GM12878 (cell line): ENCODE results near the gene DDX56. TPM values are rescaled to one million over a fixed set of nuclear protein-coding genes. Genes with fewer than 3 reads are reported as not detected.

Source experiments
- CBFB ChIP-seq: IDR thresholded peaks from 2 replicates; pipeline ENCODE4 v1.6.1; 2016; ENCODE audit warnings: antibody characterized with exemption, low read depth
- EGR1 ChIP-seq, 2 experiments: IDR thresholded peaks; 1 replicate in 1 of 2; 2 replicates in 1 of 2; pipeline ENCODE4 v1.6.1; 2011 to 2012; ENCODE audit warnings: low read depth in 2 of 2, low read length in 2 of 2, borderline replicate concordance in 1 of 2, mild to moderate bottlenecking in 1 of 2, moderate library complexity in 1 of 2
- FOXK2 ChIP-seq: fragments of 450-650 bp; IDR thresholded peaks from 2 replicates; pipeline ENCODE4 v1.6.1; 2017; ENCODE audit warnings: mild to moderate bottlenecking, moderate library complexity
- GABPA ChIP-seq: IDR thresholded peaks from 2 replicates; pipeline ENCODE4 v1.6.1; 2014; ENCODE audit warnings: antibody characterized with exemption, low read depth, mild to moderate bottlenecking, inconsistent platforms
- JUNB ChIP-seq: IDR thresholded peaks from 2 replicates; pipeline ENCODE4 v1.6.1; 2016; ENCODE audit warnings: antibody characterized with exemption, mild to moderate bottlenecking
- KDM1A ChIP-seq: fragments of 200-600 bp; sonication (generic); IDR thresholded peaks from 2 replicates; pipeline ENCODE4 v1.6.1; 2016; ENCODE audit warnings: borderline replicate concordance
- MEF2B ChIP-seq: fragments of 450-650 bp; IDR thresholded peaks from 2 replicates; pipeline ENCODE4 v1.6.1; 2018; ENCODE audit warnings: mild to moderate bottlenecking, moderate library complexity; ENCODE audit not compliant: partially characterized antibody, poor library complexity, severe bottlenecking
- NRF1 ChIP-seq: conservative IDR thresholded peaks from 2 replicates; pipeline ENCODE4 v1.6.1; 2011; ENCODE audit warnings: mild to moderate bottlenecking, low read depth, low read length, improper control_type of control experiment
- PAX5 ChIP-seq: IDR thresholded peaks from 2 replicates; pipeline ENCODE4 v1.6.1; 2011; ENCODE audit warnings: low read depth, low read length, borderline replicate concordance
- POLR2AphosphoS5 ChIP-seq: IDR thresholded peaks from 2 replicates; pipeline ENCODE4 v1.6.1; 2011; ENCODE audit warnings: mild to moderate bottlenecking, low read length, inconsistent platforms
- RAD21 ChIP-seq: IDR thresholded peaks from 2 replicates; pipeline ENCODE4 v1.6.1; 2011; ENCODE audit warnings: mild to moderate bottlenecking, low read depth, low read length, moderate library complexity; ENCODE audit not compliant: insufficient read depth
- RBBP5 ChIP-seq: fragments of 200-600 bp; sonication (generic); conservative IDR thresholded peaks from 2 replicates; pipeline ENCODE4 v1.6.1; 2016
- RFX5 ChIP-seq: IDR thresholded peaks from 2 replicates; pipeline ENCODE4 v1.6.1; 2011; ENCODE audit warnings: low read depth, low read length, improper control_type of control experiment
- SREBF1 ChIP-seq: IDR thresholded peaks from 2 replicates; pipeline ENCODE4 v1.6.1; 2012; ENCODE audit warnings: mild to moderate bottlenecking, low read length
- TARDBP ChIP-seq: IDR thresholded peaks from 2 replicates; pipeline ENCODE4 v1.6.1; 2016; ENCODE audit warnings: borderline replicate concordance
- TCF3 ChIP-seq: IDR thresholded peaks from 2 replicates; pipeline ENCODE4 v1.6.1; 2012; ENCODE audit warnings: low read depth, mild to moderate bottlenecking, low read length, borderline replicate concordance; ENCODE audit not compliant: insufficient read depth
- TCF7 ChIP-seq: IDR thresholded peaks from 2 replicates; pipeline ENCODE4 v1.6.1; 2014; ENCODE audit warnings: antibody characterized with exemption, borderline replicate concordance
- ZNF207 ChIP-seq: fragments of 450-650 bp; IDR thresholded peaks from 2 replicates; pipeline ENCODE4 v1.6.1; 2014; ENCODE audit warnings: antibody characterized with exemption, mild to moderate bottlenecking, borderline replicate concordance
- polyA plus RNA-seq, 11 experiments: library from polyadenylated mRNA; depleted of rRNA in 4 of 11; unstranded in 6 of 11; stranded (reverse) in 5 of 11; fragments of >200 nt; fragmentation: Nextera tagmentation in 4 of 11; fragmentation: Illumina TruSeq in 1 of 11; extraction: Ambion mirVana in 4 of 11; extraction: Trizol in 1 of 11; gene quantifications; 1 replicate in 1 of 11; 2 replicates in 10 of 11; pipeline versions ENCODE4 v1.2.1 to v1.2.3, GENCODE V29; 2011 to 2016; ENCODE audit warnings: inconsistent platforms in 2 of 11, missing spikeins in 2 of 11, low read depth in 1 of 11
- total RNA-seq, 4 experiments: library from RNA; depleted of rRNA in 3 of 4; stranded (reverse); fragments of >200 nt in 3 of 4; fragmentation: Illumina TruSeq in 1 of 4; extraction: Trizol in 1 of 4; gene quantifications; 2 replicates each; pipeline versions ENCODE4 v1.2.1 to v1.2.3, GENCODE V29; 2013 to 2021
- TF ChIP-seq, protein P1 (sequence below): fragments of 150-350 bp; IDR thresholded peaks from 2 replicates; pipeline ENCODE4 v1.6.1; 2016; ENCODE audit warnings: low read depth, low read length
- TF ChIP-seq, protein P2 (sequence below): fragments of 450-650 bp; conservative IDR thresholded peaks from 2 replicates; pipeline ENCODE4 v1.6.1; 2017; ENCODE audit warnings: mild to moderate bottlenecking, moderate library complexity
- TF ChIP-seq, protein P3 (sequence below): IDR thresholded peaks from 2 replicates; pipeline ENCODE4 v1.6.1; 2011; ENCODE audit warnings: mild to moderate bottlenecking, low read depth, low read length, moderate library complexity; ENCODE audit not compliant: insufficient replicate concordance
- TF ChIP-seq, protein P4 (sequence below): IDR thresholded peaks from 2 replicates; pipeline ENCODE4 v1.6.1; 2012; ENCODE audit warnings: low read depth, low read length, improper control_type of control experiment

The DDX56 gene
- total and polyA plus RNA-seq, 10 of the 15 experiments (the other 5 are each of a cell fraction or from before 2014, with no cell fraction given), result 19.8 to 136 (median 81.3) TPM

DNA sequence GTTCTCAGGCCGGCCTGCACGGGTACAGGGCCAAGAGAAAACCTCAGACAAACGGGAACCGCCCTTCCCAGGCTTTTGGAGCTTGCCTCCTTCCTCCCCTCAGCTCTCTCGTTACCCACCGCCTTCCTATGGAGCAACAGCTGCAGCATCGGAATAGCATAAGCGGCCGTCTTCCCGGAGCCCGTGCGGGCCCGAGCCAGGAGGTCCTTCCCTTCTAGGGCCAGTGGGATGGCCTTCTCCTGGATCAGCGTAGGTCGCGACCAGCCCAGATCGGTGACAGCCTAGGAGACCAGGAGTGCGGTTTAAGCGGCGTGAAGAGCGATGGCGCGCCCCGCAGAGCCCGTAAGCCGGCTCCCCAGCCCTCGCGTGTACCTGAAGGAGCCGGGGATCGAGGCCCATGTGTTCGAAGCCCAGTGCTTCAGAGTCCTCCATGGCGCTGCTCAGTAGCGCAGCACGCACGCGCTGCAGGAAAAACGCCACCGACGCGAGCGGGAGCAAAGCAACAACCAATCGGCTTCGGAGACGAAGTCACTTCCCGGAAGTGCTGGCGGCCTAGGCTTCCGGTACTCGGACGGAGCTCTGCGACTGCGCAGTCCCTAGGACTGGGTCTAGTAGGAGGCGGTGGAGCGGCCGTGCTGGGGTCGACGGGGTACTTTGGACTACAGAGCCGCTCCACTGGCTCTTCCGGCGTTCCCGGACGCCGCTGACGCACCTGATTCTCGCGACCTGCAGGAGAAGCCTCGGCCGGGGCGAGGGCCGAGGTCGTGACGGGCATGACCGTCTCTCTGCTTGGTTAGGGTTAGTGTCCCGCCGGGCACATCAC, at the start of gene DDX56 (continued):
- TF ChIP-seq, protein P1, sequence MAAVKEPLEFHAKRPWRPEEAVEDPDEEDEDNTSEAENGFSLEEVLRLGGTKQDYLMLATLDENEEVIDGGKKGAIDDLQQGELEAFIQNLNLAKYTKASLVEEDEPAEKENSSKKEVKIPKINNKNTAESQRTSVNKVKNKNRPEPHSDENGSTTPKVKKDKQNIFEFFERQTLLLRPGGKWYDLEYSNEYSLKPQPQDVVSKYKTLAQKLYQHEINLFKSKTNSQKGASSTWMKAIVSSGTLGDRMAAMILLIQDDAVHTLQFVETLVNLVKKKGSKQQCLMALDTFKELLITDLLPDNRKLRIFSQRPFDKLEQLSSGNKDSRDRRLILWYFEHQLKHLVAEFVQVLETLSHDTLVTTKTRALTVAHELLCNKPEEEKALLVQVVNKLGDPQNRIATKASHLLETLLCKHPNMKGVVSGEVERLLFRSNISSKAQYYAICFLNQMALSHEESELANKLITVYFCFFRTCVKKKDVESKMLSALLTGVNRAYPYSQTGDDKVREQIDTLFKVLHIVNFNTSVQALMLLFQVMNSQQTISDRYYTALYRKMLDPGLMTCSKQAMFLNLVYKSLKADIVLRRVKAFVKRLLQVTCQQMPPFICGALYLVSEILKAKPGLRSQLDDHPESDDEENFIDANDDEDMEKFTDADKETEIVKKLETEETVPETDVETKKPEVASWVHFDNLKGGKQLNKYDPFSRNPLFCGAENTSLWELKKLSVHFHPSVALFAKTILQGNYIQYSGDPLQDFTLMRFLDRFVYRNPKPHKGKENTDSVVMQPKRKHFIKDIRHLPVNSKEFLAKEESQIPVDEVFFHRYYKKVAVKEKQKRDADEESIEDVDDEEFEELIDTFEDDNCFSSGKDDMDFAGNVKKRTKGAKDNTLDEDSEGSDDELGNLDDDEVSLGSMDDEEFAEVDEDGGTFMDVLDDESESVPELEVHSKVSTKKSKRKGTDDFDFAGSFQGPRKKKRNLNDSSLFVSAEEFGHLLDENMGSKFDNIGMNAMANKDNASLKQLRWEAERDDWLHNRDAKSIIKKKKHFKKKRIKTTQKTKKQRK, result no peak
- TF ChIP-seq JUNB (no peak), POLR2AphosphoS5 (peak; percentile 96), TCF7 (no peak), FOXK2 (peak; percentile 20; the same call in 1 of the 2 replicates), KDM1A (no peak), PAX5 (peak; percentile 51; the same call in 1 of the 2 replicates), TCF3 (peak; percentile 57; the same call in 1 of the 2 replicates), GABPA (peak; percentile 90), RFX5 (peak; percentile 63; the same call in 1 of the 2 replicates), CBFB (peak; percentile 39; the same call in 1 of the 2 replicates), NRF1 (peak; percentile 74), EGR1 (IDR thresholded peaks at IDR 0.05; ENCODE audit: borderline replicate concordance in 1 of 2, low read depth in 2 of 2, low read length in 2 of 2) (peak; percentile 27 to 35; a peak in 2 of 3 replicates), TARDBP (peak; percentile 14; the same call in 1 of the 2 replicates), MEF2B (no peak), RBBP5 (no peak), ZNF207 (peak; percentile 30), SREBF1 (no peak), RAD21 (no peak)
- TF ChIP-seq, protein P2, sequence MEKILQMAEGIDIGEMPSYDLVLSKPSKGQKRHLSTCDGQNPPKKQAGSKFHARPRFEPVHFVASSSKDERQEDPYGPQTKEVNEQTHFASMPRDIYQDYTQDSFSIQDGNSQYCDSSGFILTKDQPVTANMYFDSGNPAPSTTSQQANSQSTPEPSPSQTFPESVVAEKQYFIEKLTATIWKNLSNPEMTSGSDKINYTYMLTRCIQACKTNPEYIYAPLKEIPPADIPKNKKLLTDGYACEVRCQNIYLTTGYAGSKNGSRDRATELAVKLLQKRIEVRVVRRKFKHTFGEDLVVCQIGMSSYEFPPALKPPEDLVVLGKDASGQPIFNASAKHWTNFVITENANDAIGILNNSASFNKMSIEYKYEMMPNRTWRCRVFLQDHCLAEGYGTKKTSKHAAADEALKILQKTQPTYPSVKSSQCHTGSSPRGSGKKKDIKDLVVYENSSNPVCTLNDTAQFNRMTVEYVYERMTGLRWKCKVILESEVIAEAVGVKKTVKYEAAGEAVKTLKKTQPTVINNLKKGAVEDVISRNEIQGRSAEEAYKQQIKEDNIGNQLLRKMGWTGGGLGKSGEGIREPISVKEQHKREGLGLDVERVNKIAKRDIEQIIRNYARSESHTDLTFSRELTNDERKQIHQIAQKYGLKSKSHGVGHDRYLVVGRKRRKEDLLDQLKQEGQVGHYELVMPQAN, result peak; percentile 79
- TF ChIP-seq, protein P3, sequence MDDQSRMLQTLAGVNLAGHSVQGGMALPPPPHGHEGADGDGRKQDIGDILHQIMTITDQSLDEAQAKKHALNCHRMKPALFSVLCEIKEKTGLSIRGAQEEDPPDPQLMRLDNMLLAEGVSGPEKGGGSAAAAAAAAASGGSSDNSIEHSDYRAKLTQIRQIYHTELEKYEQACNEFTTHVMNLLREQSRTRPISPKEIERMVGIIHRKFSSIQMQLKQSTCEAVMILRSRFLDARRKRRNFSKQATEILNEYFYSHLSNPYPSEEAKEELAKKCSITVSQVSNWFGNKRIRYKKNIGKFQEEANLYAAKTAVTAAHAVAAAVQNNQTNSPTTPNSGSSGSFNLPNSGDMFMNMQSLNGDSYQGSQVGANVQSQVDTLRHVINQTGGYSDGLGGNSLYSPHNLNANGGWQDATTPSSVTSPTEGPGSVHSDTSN, result no peak
- TF ChIP-seq, protein P4, sequence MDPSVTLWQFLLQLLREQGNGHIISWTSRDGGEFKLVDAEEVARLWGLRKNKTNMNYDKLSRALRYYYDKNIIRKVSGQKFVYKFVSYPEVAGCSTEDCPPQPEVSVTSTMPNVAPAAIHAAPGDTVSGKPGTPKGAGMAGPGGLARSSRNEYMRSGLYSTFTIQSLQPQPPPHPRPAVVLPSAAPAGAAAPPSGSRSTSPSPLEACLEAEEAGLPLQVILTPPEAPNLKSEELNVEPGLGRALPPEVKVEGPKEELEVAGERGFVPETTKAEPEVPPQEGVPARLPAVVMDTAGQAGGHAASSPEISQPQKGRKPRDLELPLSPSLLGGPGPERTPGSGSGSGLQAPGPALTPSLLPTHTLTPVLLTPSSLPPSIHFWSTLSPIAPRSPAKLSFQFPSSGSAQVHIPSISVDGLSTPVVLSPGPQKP, result 0 out of 2 replicates have a peak, but pooled peaks have one; percentile 66
